ENCODE measurements around the gene FLCN. TPM values are rescaled to one million over a fixed set of nuclear protein-coding genes. Genes with fewer than 3 reads are reported as not detected.

FLCN gene
- total RNA-seq, 2 experiments from 2014 or later: 48.8 to 53.1 TPM

DNA sequence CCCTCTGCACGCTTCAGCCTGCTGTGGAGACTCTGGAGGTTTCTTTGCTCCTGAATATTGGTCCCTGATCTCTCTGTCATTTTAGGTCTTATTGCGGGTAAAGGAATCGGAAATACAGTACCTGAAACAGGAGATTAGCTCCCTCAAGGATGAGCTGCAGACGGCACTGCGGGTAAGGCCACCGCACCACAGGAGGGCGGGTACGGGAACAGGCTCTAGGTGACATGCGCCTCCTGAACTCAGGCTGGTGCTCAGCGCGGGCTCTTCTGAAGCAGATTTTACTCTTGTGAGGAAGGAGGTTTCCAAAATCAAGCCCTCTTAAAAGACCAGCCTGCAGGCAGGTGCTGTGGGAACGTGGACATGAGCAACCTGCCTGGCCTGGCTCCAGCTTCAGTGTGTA, 60.6 kb downstream of the FLCN start:
- Mint-ChIP-seq H3K36me3 (ENCODE audit: low read depth) (peaks cover 85% of the 10 kb centered on the region), H3K27ac (peak overlapping the region; percentile 97)

DNA sequence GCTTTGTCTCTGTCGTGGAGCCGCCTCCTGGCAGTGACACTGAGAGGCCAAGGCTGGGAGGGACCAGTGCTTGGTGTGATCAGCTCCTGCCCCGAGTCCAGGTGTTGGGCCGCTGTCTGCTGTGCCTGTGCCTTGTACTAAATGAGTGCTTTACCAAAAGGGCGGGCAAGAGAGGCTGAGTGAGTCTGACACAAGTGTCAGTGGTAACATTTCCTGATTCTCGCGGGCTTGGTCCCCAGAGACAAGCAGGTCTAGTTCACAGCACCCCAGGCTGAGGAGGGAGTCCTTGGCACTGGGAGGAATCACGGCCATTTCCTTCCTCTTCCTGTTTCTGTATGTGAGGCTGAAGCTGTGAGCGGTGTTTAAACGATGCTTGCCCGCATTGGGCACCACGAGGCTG, 61.1 kb downstream of the FLCN start:
- Mint-ChIP-seq H3K27ac (peak overlapping the region; percentile 97), H3K27me3 (no peaks in the 10 kb centered on the region), H3K36me3 (ENCODE audit: low read depth) (peaks cover 86% of the 10 kb centered on the region), H3K4me1 (peaks cover 89% of the 10 kb centered on the region), H3K9me3 (no peaks in the 10 kb centered on the region), H3K4me3 (peak overlapping the region; percentile 62)
- peak; percentile 40 for DNase-seq
- ChIA-PET CTCF (interaction anchor here (1.1 to 1.7 kb wide), 4 partner anchors 9 to 25 kb away, joined by 3 to 5 read pairs (median 4); no protein-coding TSS in a partner anchor), POLR2A (interaction anchor here (1.0 to 6.9 kb wide), 11 partner anchors 9 to 105 kb away, joined by 3 to 38 read pairs (median 6); partner anchors contain the start of genes COPS3 and FLCN)

More for the DNA sequence above, 60.6 kb downstream of the FLCN start:
- H3K4me1 Mint-ChIP-seq: peaks cover 88% of the 10 kb centered on the region
- peak overlapping the region; percentile 62 for H3K4me3 Mint-ChIP-seq
- H3K9me3 Mint-ChIP-seq: no peaks in the 10 kb centered on the region
- ChIA-PET POLR2A (interaction anchor here (0.7 to 6.9 kb wide), 12 partner anchors 9 to 105 kb away, joined by 3 to 38 read pairs (median 5); partner anchors contain the start of genes COPS3 and FLCN), CTCF (interaction anchor here (1.2 to 1.7 kb wide), 3 partner anchors 9 to 24 kb away, joined by 3 to 5 read pairs (median 4); no protein-coding TSS in a partner anchor)
- peak; percentile 57 for DNase-seq
- H3K27me3 Mint-ChIP-seq: no peaks in the 10 kb centered on the region

DNA sequence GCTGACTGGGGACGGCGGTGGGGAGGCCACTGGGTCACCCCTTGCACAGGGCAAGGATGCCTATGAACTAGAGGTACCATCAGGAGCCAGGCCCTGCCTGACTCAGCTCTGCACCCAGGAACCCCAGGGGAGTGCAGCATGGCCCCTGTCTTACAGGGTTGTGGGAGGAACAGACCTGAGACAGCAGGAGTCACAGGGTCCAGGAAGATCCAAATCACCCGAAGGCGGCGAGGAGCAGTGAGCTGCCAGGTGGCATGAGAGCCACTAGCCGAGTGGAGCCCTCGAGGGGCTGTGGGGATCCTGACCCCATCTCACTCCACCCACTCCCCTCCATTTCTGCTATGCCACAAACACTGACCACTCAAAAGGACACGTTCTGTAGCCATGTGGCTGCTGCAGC, 61.6 kb downstream of the FLCN start:
- peaks cover 87% of the 10 kb centered on the region for H3K4me1 Mint-ChIP-seq
- peaks cover 81% of the 10 kb centered on the region for H3K36me3 Mint-ChIP-seq (ENCODE audit: low read depth)

DNA sequence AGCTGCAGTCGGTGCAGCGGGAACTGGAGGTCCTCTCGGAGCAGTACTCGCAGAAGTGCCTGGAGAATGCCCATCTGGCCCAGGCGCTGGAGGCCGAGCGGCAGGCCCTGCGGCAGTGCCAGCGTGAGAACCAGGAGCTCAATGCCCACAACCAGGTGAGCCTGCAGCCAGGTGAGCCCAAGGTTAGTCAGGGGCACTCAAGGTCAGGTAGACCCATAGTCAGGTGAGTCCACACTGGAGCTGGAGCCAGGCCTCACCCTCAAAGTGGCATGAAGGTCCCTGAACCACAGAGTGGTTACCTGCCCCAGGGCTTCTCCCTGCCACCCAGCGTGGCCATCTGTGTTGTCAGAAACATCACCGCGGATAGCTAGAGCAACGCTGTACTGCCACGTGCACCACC, 63.0 kb downstream of the FLCN start:
- Mint-ChIP-seq H3K4me1 (peaks cover 78% of the 10 kb centered on the region), H3K4me3 (no peak overlapping the region), H3K36me3 (ENCODE audit: low read depth) (peaks cover 72% of the 10 kb centered on the region), H3K27ac (no peak overlapping the region), H3K9me3 (no peaks in the 10 kb centered on the region), H3K27me3 (no peaks in the 10 kb centered on the region)
- DNase-seq: no peak
- ChIA-PET POLR2A (interaction anchor here (1.1 to 6.9 kb wide), 7 partner anchors 12 to 107 kb away, joined by 3 to 38 read pairs (median 8); partner anchors contain the start of genes COPS3, FLCN and PLD6), CTCF (no interaction called here)

More for the DNA sequence above, 61.6 kb downstream of the FLCN start:
- H3K27me3 Mint-ChIP-seq: no peaks in the 10 kb centered on the region
- POLR2A ChIA-PET: interaction anchor here (0.7 to 6.9 kb wide), 11 partner anchors 8 to 106 kb away, joined by 3 to 38 read pairs (median 6); partner anchors contain the start of genes COPS3 and FLCN
- no peak overlapping the region for H3K4me3 Mint-ChIP-seq
- DNase-seq: no peak
- CTCF ChIA-PET: interaction anchor here (1.1 to 1.7 kb wide), 4 partner anchors 10 to 25 kb away, joined by 3 to 5 read pairs (median 4); no protein-coding TSS in a partner anchor
- H3K9me3 Mint-ChIP-seq: no peaks in the 10 kb centered on the region
- peak overlapping the region; percentile 97 for H3K27ac Mint-ChIP-seq

DNA sequence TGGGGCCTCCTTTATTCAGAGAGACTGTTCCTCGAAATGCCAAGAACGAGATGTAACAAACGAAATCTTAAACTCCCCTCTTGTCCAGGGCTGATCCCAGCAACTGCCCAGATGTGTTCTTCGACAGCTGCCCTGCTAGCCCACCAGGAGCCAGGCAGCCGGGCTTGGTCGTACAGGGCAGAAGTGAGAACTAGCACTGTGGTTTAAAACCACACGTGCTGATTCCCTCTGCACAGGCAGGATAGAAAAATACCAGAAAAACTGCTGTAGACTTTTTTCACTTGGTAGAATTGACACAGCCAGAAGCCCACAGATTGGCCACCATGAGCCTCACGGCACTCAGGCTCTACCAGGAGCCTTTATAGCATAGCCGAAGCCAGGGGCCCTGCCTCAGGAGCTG, 64.0 kb downstream of the FLCN start:
- Mint-ChIP-seq H3K9me3 (no peaks in the 10 kb centered on the region), H3K27me3 (no peaks in the 10 kb centered on the region), H3K36me3 (ENCODE audit: low read depth) (peaks cover 71% of the 10 kb centered on the region), H3K27ac (peak overlapping the region; percentile 83), H3K4me1 (peaks cover 76% of the 10 kb centered on the region), H3K4me3 (no peak overlapping the region)
- ChIA-PET POLR2A (interaction anchor here (0.9 to 6.9 kb wide), 5 partner anchors 8 to 63 kb away, joined by 4 to 38 read pairs (median 9); partner anchors contain the start of genes FLCN and PLD6), CTCF (interaction anchor here (1.4 kb wide), 1 partner anchor 9 kb away, joined by 3 read pairs; no protein-coding TSS in a partner anchor)
- DNase-seq: no peak

DNA sequence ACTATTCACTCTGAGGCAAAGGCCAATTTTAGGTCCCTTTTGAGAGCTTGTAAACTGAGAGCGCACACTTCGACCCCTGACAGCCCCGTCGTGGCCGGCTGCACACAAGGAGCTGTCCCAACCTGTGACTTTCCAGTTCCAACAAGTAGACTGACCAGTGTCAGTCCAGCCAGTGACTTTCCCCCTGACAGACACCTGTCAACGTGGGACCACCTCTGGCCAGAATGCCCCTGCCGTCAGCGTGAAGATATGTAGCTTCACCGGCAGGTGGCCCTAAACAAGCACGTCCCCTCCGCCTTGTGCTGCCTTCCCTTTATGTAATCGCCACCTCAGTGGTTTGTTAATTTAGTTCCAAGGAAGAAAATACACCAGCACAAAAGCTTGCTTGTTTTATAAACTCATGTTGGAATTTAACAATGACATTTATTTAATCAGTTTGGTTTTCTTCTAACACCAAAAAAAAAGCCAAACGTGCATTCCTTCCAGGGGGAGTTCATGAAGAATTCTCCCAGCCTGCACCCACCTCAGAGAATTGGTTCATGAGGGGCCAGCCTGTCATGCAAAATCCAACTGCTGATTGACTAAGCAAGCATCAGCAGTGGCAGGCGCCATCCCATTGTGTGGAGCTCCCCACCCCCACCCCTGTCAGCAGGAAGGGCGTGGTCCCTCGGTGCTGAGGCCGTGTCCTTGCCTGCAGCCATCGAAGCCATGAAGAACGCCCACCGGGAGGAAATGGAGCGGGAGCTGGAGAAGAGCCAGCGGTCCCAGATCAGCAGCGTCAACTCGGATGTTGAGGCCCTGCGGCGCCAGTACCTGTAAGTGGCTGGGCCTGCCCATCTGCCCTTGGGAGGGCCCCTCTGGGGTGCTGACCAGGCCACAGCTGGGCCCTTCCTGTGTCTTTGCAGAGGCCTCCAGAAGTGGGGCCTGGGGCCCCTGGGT, 64.7 kb downstream of the FLCN start:
- no peaks in the 10 kb centered on the region for H3K27me3 Mint-ChIP-seq
- H3K4me3 Mint-ChIP-seq: no peak overlapping the region
- ChIA-PET POLR2A (interaction anchor here (0.9 to 6.9 kb wide), 6 partner anchors 9 to 64 kb away, joined by 3 to 38 read pairs (median 8); partner anchors contain the start of genes FLCN and PLD6), CTCF (interaction anchor here (1.4 kb wide), 1 partner anchor 10 kb away, joined by 3 read pairs; no protein-coding TSS in a partner anchor)
- H3K27ac Mint-ChIP-seq: peak overlapping the region; percentile 83
- H3K4me1 Mint-ChIP-seq: peaks cover 69% of the 10 kb centered on the region
- no peaks in the 10 kb centered on the region for H3K9me3 Mint-ChIP-seq
- H3K36me3 Mint-ChIP-seq (ENCODE audit: low read depth): peaks cover 65% of the 10 kb centered on the region
- no peak for DNase-seq

DNA sequence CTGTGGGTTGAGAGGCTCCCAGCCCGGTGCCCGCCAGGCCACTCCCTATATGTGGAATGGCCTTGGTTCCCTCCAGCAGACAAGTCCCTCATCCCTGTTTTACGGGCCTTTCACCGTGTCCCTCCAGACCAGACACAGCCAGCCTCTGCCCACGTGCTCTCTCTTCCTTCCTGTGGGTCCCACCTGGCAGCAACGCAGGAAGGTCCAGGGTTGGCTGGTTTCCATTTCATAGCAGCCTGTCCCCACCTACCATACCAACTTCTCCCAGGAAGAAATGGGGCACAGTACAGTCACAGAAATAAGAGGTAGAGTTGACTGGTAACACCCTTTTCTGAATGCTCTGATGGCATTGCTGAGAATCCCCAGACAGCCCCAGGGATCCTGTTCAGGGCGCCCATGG, 65.8 kb downstream of the FLCN start:
- Mint-ChIP-seq H3K4me3 (no peak overlapping the region), H3K9me3 (no peaks in the 10 kb centered on the region), H3K4me1 (peaks cover 62% of the 10 kb centered on the region), H3K27me3 (no peaks in the 10 kb centered on the region), H3K27ac (peak overlapping the region; percentile 58), H3K36me3 (ENCODE audit: low read depth) (peaks cover 60% of the 10 kb centered on the region)
- no peak for DNase-seq
- ChIA-PET CTCF (no interaction called here), POLR2A (interaction anchor here (1.2 to 6.9 kb wide), 3 partner anchors 14 to 38 kb away, joined by 3 to 38 read pairs (median 11); no protein-coding TSS in a partner anchor)

DNA sequence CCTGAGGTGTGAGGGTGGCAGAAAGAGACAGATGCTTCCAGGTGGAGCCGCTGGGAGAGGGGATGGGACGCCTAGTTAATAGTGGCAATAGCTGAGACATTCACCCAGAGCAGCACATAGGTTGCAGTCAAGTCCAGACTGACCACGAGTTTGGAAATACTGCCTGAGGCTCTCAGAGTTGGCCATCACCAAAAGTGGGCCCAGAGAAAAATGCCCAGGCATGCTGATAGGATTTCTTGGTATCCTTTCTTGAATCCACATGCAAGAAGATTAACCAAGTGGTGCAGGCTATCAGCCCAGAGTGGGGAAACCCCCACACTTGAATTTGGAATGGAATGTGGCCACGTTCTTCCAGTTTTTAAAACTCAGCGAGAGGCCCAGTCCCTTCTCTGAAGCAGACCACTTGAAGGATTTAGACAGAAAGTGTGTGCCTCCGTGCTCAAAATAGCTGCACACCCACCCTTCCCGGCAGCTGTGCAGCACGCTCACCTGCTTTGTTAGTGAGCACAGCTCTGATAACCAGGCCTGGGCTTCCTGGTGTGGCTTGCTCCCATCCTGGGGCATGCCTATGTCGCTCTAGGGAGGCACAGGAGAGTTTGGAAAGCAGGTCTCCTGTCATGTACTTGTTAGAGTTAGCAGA, 66.5 kb downstream of the FLCN start:
- Mint-ChIP-seq H3K36me3 (ENCODE audit: low read depth) (peaks cover 58% of the 10 kb centered on the region), H3K4me1 (peaks cover 54% of the 10 kb centered on the region), H3K9me3 (no peaks in the 10 kb centered on the region), H3K27me3 (no peaks in the 10 kb centered on the region), H3K4me3 (no peak overlapping the region), H3K27ac (peak overlapping the region; percentile 58)
- DNase-seq: no peak
- ChIA-PET CTCF (interaction anchor here (0.6 kb wide), 1 partner anchor 49 kb away, joined by 3 read pairs; no protein-coding TSS in a partner anchor), POLR2A (no interaction called here)

DNA sequence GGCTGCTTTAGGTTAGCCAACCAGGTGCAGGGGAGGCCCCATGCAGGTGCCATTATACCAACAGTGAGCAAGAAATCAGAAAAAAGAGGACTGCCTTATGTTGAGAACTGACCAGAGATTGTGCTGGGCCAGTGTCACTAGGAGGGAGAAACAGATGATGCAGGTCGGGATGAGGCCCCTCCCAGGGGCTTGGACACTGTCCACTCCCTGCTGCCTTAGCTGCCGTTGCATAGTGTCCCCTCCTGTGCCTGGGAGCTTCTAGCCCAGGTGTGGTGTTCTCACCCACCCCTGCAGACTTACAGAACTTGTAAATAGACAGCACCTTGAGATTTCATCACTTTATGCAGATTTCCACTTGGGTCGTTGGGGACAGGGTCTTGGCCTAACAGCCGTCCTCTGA, 67.6 kb downstream of the FLCN start:
- POLR2A ChIA-PET: no interaction called here
- CTCF ChIA-PET: no interaction called here
- no peak overlapping the region for H3K4me3 Mint-ChIP-seq
- H3K27ac Mint-ChIP-seq: no peak overlapping the region
- peaks cover 46% of the 10 kb centered on the region for H3K4me1 Mint-ChIP-seq
- H3K36me3 Mint-ChIP-seq (ENCODE audit: low read depth): peaks cover 59% of the 10 kb centered on the region
- no peaks in the 10 kb centered on the region for H3K9me3 Mint-ChIP-seq
- H3K27me3 Mint-ChIP-seq: no peaks in the 10 kb centered on the region
- no peak for DNase-seq

DNA sequence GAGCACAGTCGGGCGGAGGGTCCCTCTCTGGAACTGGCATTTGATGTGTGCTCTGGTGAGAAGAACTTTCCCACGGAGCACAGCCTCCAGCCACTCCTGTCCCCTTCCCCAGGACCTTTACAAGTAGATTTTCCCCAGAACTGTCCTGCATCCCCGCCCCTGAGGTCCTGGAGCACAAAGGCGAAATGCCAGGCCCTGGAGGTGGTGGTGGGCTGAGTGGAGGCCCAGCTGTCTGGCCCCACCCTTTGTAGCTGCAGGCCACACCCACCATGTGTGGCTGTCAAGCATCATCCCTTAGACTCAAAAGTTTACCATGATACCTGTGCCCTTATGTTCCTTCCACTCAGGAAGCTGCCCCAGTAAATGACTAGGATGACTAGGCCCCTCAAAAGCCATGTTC, 68.6 kb downstream of the FLCN start:
- H3K36me3 Mint-ChIP-seq (ENCODE audit: low read depth): peaks cover 52% of the 10 kb centered on the region
- ChIA-PET CTCF (no interaction called here), POLR2A (interaction anchor here (1.0 to 1.1 kb wide), 2 partner anchors 12 to 16 kb away, joined by 3 to 4 read pairs; no protein-coding TSS in a partner anchor)
- H3K27ac Mint-ChIP-seq: peak overlapping the region; percentile 40
- H3K4me1 Mint-ChIP-seq: peaks cover 40% of the 10 kb centered on the region
- H3K9me3 Mint-ChIP-seq: no peaks in the 10 kb centered on the region
- no peak overlapping the region for H3K4me3 Mint-ChIP-seq
- no peaks in the 10 kb centered on the region for H3K27me3 Mint-ChIP-seq
- no peak for DNase-seq

DNA sequence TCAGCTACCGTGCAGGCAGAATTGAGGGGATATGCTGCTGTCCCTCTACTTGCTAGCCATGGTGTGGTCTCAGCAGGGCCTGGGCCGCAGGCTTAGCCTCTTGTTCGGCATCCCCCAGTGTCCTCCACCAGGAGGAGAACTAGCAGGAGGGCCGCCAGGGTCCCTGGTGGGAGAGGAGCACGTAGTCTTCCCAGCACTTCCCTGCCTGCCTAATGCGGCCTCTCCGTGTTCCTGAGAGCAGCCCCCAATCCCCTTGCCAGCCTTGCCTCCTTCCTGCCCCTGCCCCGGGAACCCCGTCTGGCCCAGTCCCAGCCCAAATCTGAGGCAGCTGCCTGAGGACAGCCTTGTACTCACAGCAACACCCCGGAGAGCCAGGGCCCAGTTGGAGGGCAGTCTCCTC, 69.0 kb downstream of the FLCN start:
- no peaks in the 10 kb centered on the region for H3K27me3 Mint-ChIP-seq
- peaks cover 36% of the 10 kb centered on the region for H3K4me1 Mint-ChIP-seq
- H3K36me3 Mint-ChIP-seq (ENCODE audit: low read depth): peaks cover 55% of the 10 kb centered on the region
- CTCF ChIA-PET: no interaction called here
- H3K27ac Mint-ChIP-seq: peak overlapping the region; percentile 16
- no peak overlapping the region for H3K4me3 Mint-ChIP-seq
- no peaks in the 10 kb centered on the region for H3K9me3 Mint-ChIP-seq
- no peak for DNase-seq
- POLR2A ChIA-PET: interaction anchor here (0.8 to 1.1 kb wide), 3 partner anchors 12 to 113 kb away, joined by 3 to 4 read pairs (median 3); no protein-coding TSS in a partner anchor

DNA sequence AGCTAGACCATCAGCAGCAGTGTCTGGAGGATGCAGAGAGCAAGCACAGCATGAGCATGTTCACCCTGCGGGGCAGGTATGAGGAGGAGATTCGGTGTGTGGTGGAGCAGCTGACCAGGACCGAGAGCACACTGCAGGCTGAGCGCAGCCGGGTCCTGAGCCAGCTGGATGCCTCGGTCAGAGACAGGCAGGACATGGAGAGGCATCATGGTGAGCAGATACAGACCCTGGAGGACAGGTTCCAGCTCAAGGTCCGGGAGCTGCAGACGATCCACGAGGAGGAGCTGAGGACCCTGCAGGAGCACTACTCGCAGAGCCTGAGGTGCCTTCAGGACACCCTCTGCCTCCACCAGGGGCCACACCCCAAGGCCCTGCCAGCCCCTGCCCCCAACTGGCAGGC, 69.6 kb downstream of the FLCN start:
- no peak overlapping the region for H3K4me3 Mint-ChIP-seq
- no peaks in the 10 kb centered on the region for H3K27me3 Mint-ChIP-seq
- H3K27ac Mint-ChIP-seq: no peak overlapping the region
- DNase-seq: no peak
- no peaks in the 10 kb centered on the region for H3K9me3 Mint-ChIP-seq
- ChIA-PET POLR2A (interaction anchor here (0.7 to 0.8 kb wide), 3 partner anchors 8 to 113 kb away, joined by 3 read pairs; no protein-coding TSS in a partner anchor), CTCF (no interaction called here)
- H3K4me1 Mint-ChIP-seq: peaks cover 30% of the 10 kb centered on the region
- peaks cover 51% of the 10 kb centered on the region for H3K36me3 Mint-ChIP-seq (ENCODE audit: low read depth)
